SU-DHL-6 (cell line): Measurements from ENCODE around the gene FAM53A.

ENCODE experiments used
- H2AFZ ChIP-seq: fragments of 200-600 bp; sonication (generic); 2 replicates; pipeline ENCODE4 v1.6.1; 2014; ENCODE audit warnings: low read depth, mild to moderate bottlenecking, moderate library complexity, mixed read lengths, antibody characterized with exemption, low read length; ENCODE audit not compliant: severe bottlenecking
- H3F3A ChIP-seq: fragments of 200-600 bp; shearing (Covaris generic); 2 replicates; pipeline ENCODE4 v1.6.0; 2016; ENCODE audit warnings: antibody characterized with exemption, mild to moderate bottlenecking; ENCODE audit not compliant: insufficient read depth
- H3K27ac ChIP-seq: fragments of 200-600 bp; sonication (generic); 2 replicates; pipeline ENCODE4 v1.5.1; 2016; ENCODE audit warnings: low read depth, mild to moderate bottlenecking, low read length, moderate library complexity, mixed read lengths
- H3K27me3 ChIP-seq: fragments of 200-600 bp; sonication (generic), shearing (Covaris generic); 2 replicates; pipeline ENCODE4 v1.6.0; 2014; ENCODE audit warnings: mild to moderate bottlenecking, low read length
- H3K36me3 ChIP-seq: fragments of 200-600 bp; sonication (generic); 2 replicates; pipeline ENCODE4 v1.6.1; 2014; ENCODE audit warnings: mild to moderate bottlenecking, low read length, mixed read lengths
- H3K4me2 ChIP-seq: fragments of 300-600, 200-600 bp; shearing (Covaris generic), sonication (generic); 2 replicates; pipeline ENCODE4 v1.6.0; 2014; ENCODE audit warnings: low read length, low read depth, mild to moderate bottlenecking; ENCODE audit not compliant: poor library complexity, severe bottlenecking
- H3K4me3 ChIP-seq: fragments of 200-600 bp; sonication (generic); 2 replicates; pipeline ENCODE4 v1.5.1; 2014; ENCODE audit warnings: antibody characterized with exemption, low read length, mild to moderate bottlenecking, mixed read lengths; ENCODE audit not compliant: insufficient read depth, poor library complexity, severe bottlenecking
- H3K79me2 ChIP-seq: fragments of 200-600 bp; sonication (generic); 2 replicates; pipeline ENCODE4 v1.6.1; 2014; ENCODE audit warnings: mild to moderate bottlenecking, low read length, moderate library complexity; ENCODE audit not compliant: insufficient read depth
- H3K9ac ChIP-seq: fragments of 200-600 bp; sonication (generic); 2 replicates; pipeline ENCODE4 v1.7.0; 2014; ENCODE audit warnings: mild to moderate bottlenecking, low read length
- H3K9me2 ChIP-seq: fragments of 200-600 bp; sonication (generic); replicated peaks from 2 replicates; pipeline ENCODE4 v1.6.1; 2014; ENCODE audit warnings: low read length; ENCODE audit not compliant: insufficient read depth
- H3K9me3 ChIP-seq: fragments of 200-600 bp; sonication (generic); 2 replicates; pipeline ENCODE4 v1.6.1; 2014; ENCODE audit warnings: low read length, mixed read lengths; ENCODE audit not compliant: insufficient read depth
- H4K20me1 ChIP-seq: fragments of 200-600 bp; sonication (generic); 2 replicates; pipeline ENCODE4 v1.6.1; 2014; ENCODE audit warnings: low read depth, mild to moderate bottlenecking, antibody characterized with exemption, low read length, moderate library complexity, mixed read lengths
- EZH2phosphoT487 ChIP-seq: fragments of 200-600 bp; sonication (generic), shearing (Covaris generic); conservative IDR thresholded peaks from 2 replicates; pipeline ENCODE4 v1.6.1; 2018; ENCODE audit warnings: mild to moderate bottlenecking, antibody characterized with exemption, low read length, moderate library complexity, mixed read lengths
- TF ChIP-seq, protein P1 (sequence below): fragments of 200-600 bp; sonication (generic); IDR thresholded peaks from one replicate; pipeline ENCODE4 v1.5.1; 2017; ENCODE audit warnings: antibody characterized with exemption, mild to moderate bottlenecking, low read length, moderate library complexity; ENCODE audit not compliant: insufficient read depth, poor library complexity, severe bottlenecking

Gene FAM53A

GRCh38 chr4:1720163-1720983 lies 36.3 kb upstream of the FAM53A start:
- Histone ChIP-seq H3K4me2 (peak overlapping the region; percentile 64), H3K9me2 (no peaks in the 10 kb centered on the region), H3K79me2 (peaks cover 43% of the 10 kb centered on the region), H3K4me3 (peak overlapping the region; percentile 57), H3K9me3 (no peaks in the 10 kb centered on the region), H3K27me3 (no peaks in the 10 kb centered on the region), H3F3A (peaks cover 45% of the 10 kb centered on the region), H4K20me1 (peaks cover 5% of the 10 kb centered on the region; the same call in 1 of the 2 replicates), H3K9ac (peak overlapping the region; percentile 71), H2AFZ (no peak overlapping the region), H3K27ac (peak overlapping the region; percentile 85), H3K36me3 (peaks cover 8% of the 10 kb centered on the region; the same call in 1 of the 2 replicates)
- no peak for TF ChIP-seq EZH2phosphoT487
- TF ChIP-seq, protein P1, sequence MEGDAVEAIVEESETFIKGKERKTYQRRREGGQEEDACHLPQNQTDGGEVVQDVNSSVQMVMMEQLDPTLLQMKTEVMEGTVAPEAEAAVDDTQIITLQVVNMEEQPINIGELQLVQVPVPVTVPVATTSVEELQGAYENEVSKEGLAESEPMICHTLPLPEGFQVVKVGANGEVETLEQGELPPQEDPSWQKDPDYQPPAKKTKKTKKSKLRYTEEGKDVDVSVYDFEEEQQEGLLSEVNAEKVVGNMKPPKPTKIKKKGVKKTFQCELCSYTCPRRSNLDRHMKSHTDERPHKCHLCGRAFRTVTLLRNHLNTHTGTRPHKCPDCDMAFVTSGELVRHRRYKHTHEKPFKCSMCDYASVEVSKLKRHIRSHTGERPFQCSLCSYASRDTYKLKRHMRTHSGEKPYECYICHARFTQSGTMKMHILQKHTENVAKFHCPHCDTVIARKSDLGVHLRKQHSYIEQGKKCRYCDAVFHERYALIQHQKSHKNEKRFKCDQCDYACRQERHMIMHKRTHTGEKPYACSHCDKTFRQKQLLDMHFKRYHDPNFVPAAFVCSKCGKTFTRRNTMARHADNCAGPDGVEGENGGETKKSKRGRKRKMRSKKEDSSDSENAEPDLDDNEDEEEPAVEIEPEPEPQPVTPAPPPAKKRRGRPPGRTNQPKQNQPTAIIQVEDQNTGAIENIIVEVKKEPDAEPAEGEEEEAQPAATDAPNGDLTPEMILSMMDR = no peak

GRCh38 chr4:1718095-1718850 lies 34.2 kb upstream of the FAM53A start:
- H3K9me3 ChIP-seq = no peaks in the 10 kb centered on the region
- H4K20me1 ChIP-seq = peaks cover 5% of the 10 kb centered on the region; the same call in 1 of the 2 replicates
- H3K27me3 ChIP-seq = no peaks in the 10 kb centered on the region
- H3K27ac ChIP-seq = peak overlapping the region; percentile 85
- peaks cover 56% of the 10 kb centered on the region for H3F3A ChIP-seq
- no peaks in the 10 kb centered on the region; the same call in 1 of the 2 replicates for H3K36me3 ChIP-seq
- H3K4me2 ChIP-seq = peak overlapping the region; percentile 19
- H3K9ac ChIP-seq = no peak overlapping the region
- no peak overlapping the region for H3K4me3 ChIP-seq
- TF ChIP-seq, protein P1 = no peak
- TF ChIP-seq EZH2phosphoT487 = no peak
- H3K9me2 ChIP-seq = no peaks in the 10 kb centered on the region
- H3K79me2 ChIP-seq = peaks cover 45% of the 10 kb centered on the region
- no peak overlapping the region for H2AFZ ChIP-seq

GRCh38 chr4:1717129-1718094 lies 33.3 kb upstream of the FAM53A start:
- H3K36me3 ChIP-seq = no peaks in the 10 kb centered on the region; the same call in 1 of the 2 replicates
- peaks cover 47% of the 10 kb centered on the region for H3K79me2 ChIP-seq
- H3K9me3 ChIP-seq = no peaks in the 10 kb centered on the region
- H3K27me3 ChIP-seq = no peaks in the 10 kb centered on the region
- H2AFZ ChIP-seq = no peak overlapping the region
- no peak overlapping the region for H3K4me3 ChIP-seq
- no peak for TF ChIP-seq EZH2phosphoT487
- TF ChIP-seq, protein P1 = no peak
- H3K9ac ChIP-seq = no peak overlapping the region
- H3K4me2 ChIP-seq = no peak overlapping the region
- H3K9me2 ChIP-seq = no peaks in the 10 kb centered on the region
- H3K27ac ChIP-seq = peak overlapping the region; percentile 85
- H3F3A ChIP-seq = peaks cover 47% of the 10 kb centered on the region
- H4K20me1 ChIP-seq = peaks cover 5% of the 10 kb centered on the region; the same call in 1 of the 2 replicates
